ENCODE measurements around the gene AHNAK2.
"Not testable (repeated sequence)": the region's sequence is repeated elsewhere in the genome, so short reads cannot be mapped to it uniquely, and the experiment has no call there.

The AHNAK2 gene

GRCh38 chr14:104897330-104898194 is 80.6 kb downstream of the AHNAK2 start:
- DNase-seq (ENCODE audit: low read depth) = no peak

- DNase-seq (ENCODE audit: low read depth) = no peak
These were observed 82.2 kb downstream of the AHNAK2 start for GRCh38 chr14:104895786-104896661.

- no peak for DNase-seq (ENCODE audit: low read depth)
These were observed 82.9 kb downstream of the AHNAK2 start for GRCh38 chr14:104895207-104895785.

- DNase-seq (ENCODE audit: low read depth) = no peak
These were observed 83.6 kb downstream of the AHNAK2 start for GRCh38 chr14:104894331-104895206.

- DNase-seq (ENCODE audit: low read depth) = no peak
These were observed 84.6 kb downstream of the AHNAK2 start for GRCh38 chr14:104893435-104894207.

- DNase-seq (ENCODE audit: low read depth) = no peak
These were observed 85.4 kb downstream of the AHNAK2 start for GRCh38 chr14:104892531-104893434.

GRCh38 chr14:104891664-104892530 is 86.3 kb downstream of the AHNAK2 start:
- no peak for DNase-seq (ENCODE audit: low read depth)

GRCh38 chr14:104891121-104891551 is 87.0 kb downstream of the AHNAK2 start:
- DNase-seq (ENCODE audit: low read depth) = no peak

- not testable (repeated sequence) for DNase-seq (ENCODE audit: low read depth)
These were observed 87.9 kb downstream of the AHNAK2 start for GRCh38 chr14:104890292-104890691.

- DNase-seq (ENCODE audit: low read depth) = no peak
These were observed 88.8 kb downstream of the AHNAK2 start for GRCh38 chr14:104889375-104889757.

- DNase-seq (ENCODE audit: low read depth) = no peak
These were observed 89.4 kb downstream of the AHNAK2 start for GRCh38 chr14:104888489-104889374.

- DNase-seq (ENCODE audit: low read depth) = no peak
These were observed 90.3 kb downstream of the AHNAK2 start for GRCh38 chr14:104887623-104888488.

Measured in iris pigment epithelial cell (primary cell).